Keratinocyte (primary cell): Measurements from ENCODE around the gene RELL1. TPM values are rescaled to one million over a fixed set of nuclear protein-coding genes. Genes with fewer than 3 reads are reported as not detected.

Source experiments
- DNase-seq: peaks from one replicate; pipeline ENCODE4 v3.0.0-alpha.2; 2011; ENCODE audit warnings: low read depth, missing footprints, low spot score
- FAIRE-seq: peaks from 2 replicates; lab custom pipeline; 2011; peaks lifted over from hg19 to GRCh38; lab: Jason Lieb, UNC
- H2AFZ ChIP-seq: 2 replicates; pipeline ENCODE4 v1.6.0; 2012; ENCODE audit warnings: low read length, control low read depth, inconsistent platforms; ENCODE audit not compliant: control insufficient read depth
- H3K27ac ChIP-seq: 2 replicates; pipeline ENCODE4 v1.5.1; 2011; ENCODE audit warnings: low read length; ENCODE audit not compliant: control insufficient read depth, insufficient read depth
- H3K27me3 ChIP-seq: 3 replicates; pipeline ENCODE4 v1.6.0; 2011; ENCODE audit warnings: low read length; ENCODE audit not compliant: control insufficient read depth, insufficient read depth; ENCODE audit errors: extremely low read depth
- H3K36me3 ChIP-seq, 2 experiments: 2 replicates in 1 of 2; 3 replicates in 1 of 2; pipeline ENCODE4 v1.5.1; 2011; ENCODE audit warnings: low read length in 2 of 2, mild to moderate bottlenecking in 1 of 2; ENCODE audit not compliant: control insufficient read depth in 2 of 2, insufficient read depth in 2 of 2; ENCODE audit errors: extremely low read depth in 1 of 2
- H3K4me1 ChIP-seq: 3 replicates; pipeline ENCODE4 v1.5.1; 2011; ENCODE audit warnings: low read length; ENCODE audit not compliant: control insufficient read depth, insufficient read depth; ENCODE audit errors: extremely low read depth
- H3K4me2 ChIP-seq: 3 replicates; pipeline ENCODE4 v1.6.0; 2011; ENCODE audit warnings: low read depth, low read length; ENCODE audit not compliant: control insufficient read depth, insufficient read depth; ENCODE audit errors: extremely low read depth
- H3K4me3 ChIP-seq, 3 experiments: fragments of 200-600 bp in 1 of 3; sonication (generic) in 1 of 3; 2 replicates in 2 of 3; 3 replicates in 1 of 3; pipeline ENCODE4 v1.5.1; 2011 to 2016; ENCODE audit warnings: low read length in 3 of 3, mild to moderate bottlenecking in 3 of 3, control low read depth in 2 of 3, inconsistent platforms in 1 of 3, low read depth in 1 of 3, mixed read lengths in 1 of 3, mixed run types in 1 of 3, moderate library complexity in 1 of 3; ENCODE audit not compliant: control insufficient read depth in 2 of 3, insufficient read depth in 2 of 3; ENCODE audit errors: extremely low read depth in 1 of 3
- H3K79me2 ChIP-seq: 2 replicates; pipeline ENCODE4 v1.6.0; 2012; ENCODE audit warnings: low read length; ENCODE audit not compliant: control insufficient read depth, insufficient read depth
- H3K9ac ChIP-seq: 3 replicates; pipeline ENCODE4 v1.6.0; 2011; ENCODE audit warnings: low read length; ENCODE audit not compliant: control insufficient read depth, insufficient read depth; ENCODE audit errors: extremely low read depth
- H3K9me1 ChIP-seq: 3 replicates; pipeline ENCODE4 v1.6.0; 2011; ENCODE audit warnings: low read length; ENCODE audit not compliant: control insufficient read depth, insufficient read depth; ENCODE audit errors: extremely low read depth
- H3K9me3 ChIP-seq: 2 replicates; pipeline ENCODE4 v1.5.1; 2012; ENCODE audit warnings: low read depth, low read length; ENCODE audit not compliant: control insufficient read depth
- H4K20me1 ChIP-seq: 3 replicates; pipeline ENCODE4 v1.6.0; 2011; ENCODE audit warnings: low read length; ENCODE audit not compliant: control insufficient read depth, insufficient read depth; ENCODE audit errors: extremely low read depth
- CTCF ChIP-seq, 3 experiments: IDR thresholded peaks in 1 of 3; conservative IDR thresholded peaks in 1 of 3; optimal IDR thresholded peaks in 1 of 3; 2 replicates in 2 of 3; 3 replicates in 1 of 3; pipeline versions ENCODE3 to v1.5.1; 2011; ENCODE audit warnings: low read length in 3 of 3, mild to moderate bottlenecking in 3 of 3, moderate library complexity in 2 of 3, control low read depth in 1 of 3, inconsistent platforms in 1 of 3; ENCODE audit not compliant: insufficient read depth in 2 of 3; ENCODE audit errors: extremely low read depth in 1 of 3
- EZH2 ChIP-seq: IDR thresholded peaks from one replicate; pipeline ENCODE4 v1.6.1; 2012; ENCODE audit warnings: inconsistent platforms, mild to moderate bottlenecking, low read length, moderate library complexity
- dilution Hi-C: fragments of 300-500 bp; cut with MboI; formaldehyde crosslinking; loops from one replicate; pipeline ENCODE4 v1.7.0; 2020; ENCODE audit warnings: low sequenced_read_pairs; ENCODE audit not compliant: extremely low pct_ligation_motif_present
- polyA plus RNA-seq, 5 experiments: library from polyadenylated mRNA; depleted of rRNA in 3 of 5; stranded (reverse) in 3 of 5; stranded (forward) in 1 of 5; unstranded in 1 of 5; fragments of >200 nt; gene quantifications; 1 replicate in 1 of 5; 2 replicates in 3 of 5; 3 replicates in 1 of 5; pipeline versions ENCODE4 v1.2.1 to v1.2.3, GENCODE V29; 2011 to 2012; ENCODE audit warnings: missing spikeins in 2 of 5, low read depth in 1 of 5, low replicate concordance in 1 of 5

Gene RELL1
- polyA plus RNA-seq, 1 donor (not counting 4 experiments of a cell fraction or from before 2014, with no cell fraction given) = 9.3 TPM

DNA sequence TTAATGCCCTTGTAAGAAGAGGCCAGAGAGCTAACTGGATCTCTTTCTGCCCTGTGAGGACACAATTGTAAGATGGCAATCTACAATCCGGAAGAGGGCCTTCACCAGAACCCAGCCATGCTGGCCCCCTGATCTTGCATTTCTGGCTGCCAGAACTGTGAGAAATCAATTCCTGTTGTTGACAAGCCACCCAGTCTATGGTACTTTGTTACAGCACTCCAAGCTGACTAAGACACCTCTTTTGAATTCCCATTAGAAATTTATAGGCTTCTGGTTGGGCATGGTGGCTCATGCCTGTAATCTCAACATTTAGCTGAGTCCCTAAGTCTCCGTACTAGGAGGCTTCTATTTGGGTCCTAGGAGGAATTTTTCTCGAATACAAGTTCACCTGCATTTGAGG lies 48.8 kb upstream of the RELL1 start:
- DNase-seq (no peak), FAIRE-seq (no peak)
- no peaks in the 10 kb centered on the region for H3K27me3 ChIP-seq
- H3K79me2 ChIP-seq = no peaks in the 10 kb centered on the region
- no peaks in the 10 kb centered on the region for H3K9me1 ChIP-seq
- H4K20me1 ChIP-seq = no peaks in the 10 kb centered on the region
- H3K4me1 ChIP-seq = peaks cover 2% of the 10 kb centered on the region
- no peak overlapping the region for H3K9ac ChIP-seq
- H2AFZ ChIP-seq = no peak overlapping the region
- TF ChIP-seq CTCF (optimal IDR thresholded peaks at IDR 0.05 in 1 of 3, IDR thresholded peaks at IDR 0.05 in 1 of 3, conservative IDR thresholded peaks at IDR 0.05 in 1 of 3; ENCODE audit: extremely low read depth in 1 of 3, insufficient read depth in 2 of 3, low read length in 3 of 3) = no peak
- TF ChIP-seq EZH2 = no peak
- H3K27ac ChIP-seq = no peak overlapping the region
- no peaks in the 10 kb centered on the region for H3K9me3 ChIP-seq
- dilution Hi-C loops = no loop called here
- H3K4me2 ChIP-seq = no peak overlapping the region
- H3K4me3 ChIP-seq = no peak overlapping the region
- H3K36me3 ChIP-seq = no peaks in the 10 kb centered on the region

DNA sequence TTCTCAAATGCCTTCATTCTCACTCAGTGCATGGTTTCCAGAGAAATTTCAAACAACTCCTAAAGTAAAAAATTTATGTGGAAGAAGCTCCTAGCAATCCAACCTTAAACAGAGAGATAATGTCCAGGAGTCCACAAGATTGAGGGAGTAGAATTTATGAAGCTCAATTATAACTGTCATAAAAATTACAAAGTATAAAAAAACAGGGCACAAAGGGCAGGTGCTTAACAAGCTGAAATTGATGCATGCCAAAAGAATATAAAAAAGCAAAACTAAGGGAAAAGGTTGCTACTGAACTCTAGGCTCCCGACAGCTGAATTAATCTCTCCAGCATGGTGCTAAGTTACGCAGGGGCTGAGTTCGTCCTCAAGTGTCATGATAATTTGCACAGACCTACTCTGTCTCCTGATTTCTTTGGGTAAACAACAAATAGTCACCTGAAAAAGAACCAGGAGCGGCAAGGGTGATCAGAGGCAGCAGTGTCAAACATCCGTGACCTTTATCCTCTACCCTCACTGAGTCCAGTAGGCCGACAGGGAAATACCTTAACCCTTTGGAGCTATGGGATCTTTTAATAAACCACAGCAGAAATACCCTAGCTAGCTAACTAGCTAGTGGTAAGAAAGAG lies 47.2 kb upstream of the RELL1 start:
- no peaks in the 10 kb centered on the region for H3K27me3 ChIP-seq
- dilution Hi-C loops = no loop called here
- no peak for FAIRE-seq

More for the DNA sequence above, 47.2 kb upstream of the RELL1 start:
- Histone ChIP-seq H3K79me2 (no peaks in the 10 kb centered on the region), H3K9me3 (no peaks in the 10 kb centered on the region), H3K9me1 (no peaks in the 10 kb centered on the region), H3K27ac (no peak overlapping the region), H3K4me1 (peaks cover 5% of the 10 kb centered on the region), H3K4me2 (no peak overlapping the region), H4K20me1 (no peaks in the 10 kb centered on the region), H3K9ac (no peak overlapping the region), H3K36me3 (no peaks in the 10 kb centered on the region), H2AFZ (no peak overlapping the region), H3K4me3 (no peak overlapping the region)
- TF ChIP-seq CTCF (optimal IDR thresholded peaks at IDR 0.05 in 1 of 3, IDR thresholded peaks at IDR 0.05 in 1 of 3, conservative IDR thresholded peaks at IDR 0.05 in 1 of 3; ENCODE audit: extremely low read depth in 1 of 3, insufficient read depth in 2 of 3, low read length in 3 of 3) (no peak), EZH2 (no peak)
- DNase-seq = no peak
